Measurements from ENCODE around the gene TMCO1.
"Not testable (repeated sequence)": the region's sequence is repeated elsewhere in the genome, so short reads cannot be mapped to it uniquely, and the experiment has no call there.

TMCO1 gene

DNA sequence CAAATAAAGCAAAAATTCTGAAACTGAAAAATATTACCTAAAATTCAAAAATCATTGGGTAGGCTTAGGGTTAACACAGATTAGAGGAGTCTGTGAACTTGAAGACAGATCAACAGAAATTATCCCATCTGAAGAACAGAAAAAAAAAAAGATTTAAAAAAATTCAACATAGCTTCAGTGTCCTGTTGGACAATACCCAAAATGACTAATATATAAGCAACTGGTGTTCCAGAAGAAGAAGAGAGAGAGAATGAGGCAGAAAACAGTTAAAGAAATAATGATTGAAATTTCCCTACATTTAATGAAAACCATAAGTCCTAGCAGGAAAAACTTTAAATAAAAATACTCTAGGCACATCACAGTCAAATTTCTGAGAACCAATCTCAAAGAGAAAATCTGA is 31.5 kb downstream of the TMCO1 start:
- TF ChIP-seq, protein P1, sequence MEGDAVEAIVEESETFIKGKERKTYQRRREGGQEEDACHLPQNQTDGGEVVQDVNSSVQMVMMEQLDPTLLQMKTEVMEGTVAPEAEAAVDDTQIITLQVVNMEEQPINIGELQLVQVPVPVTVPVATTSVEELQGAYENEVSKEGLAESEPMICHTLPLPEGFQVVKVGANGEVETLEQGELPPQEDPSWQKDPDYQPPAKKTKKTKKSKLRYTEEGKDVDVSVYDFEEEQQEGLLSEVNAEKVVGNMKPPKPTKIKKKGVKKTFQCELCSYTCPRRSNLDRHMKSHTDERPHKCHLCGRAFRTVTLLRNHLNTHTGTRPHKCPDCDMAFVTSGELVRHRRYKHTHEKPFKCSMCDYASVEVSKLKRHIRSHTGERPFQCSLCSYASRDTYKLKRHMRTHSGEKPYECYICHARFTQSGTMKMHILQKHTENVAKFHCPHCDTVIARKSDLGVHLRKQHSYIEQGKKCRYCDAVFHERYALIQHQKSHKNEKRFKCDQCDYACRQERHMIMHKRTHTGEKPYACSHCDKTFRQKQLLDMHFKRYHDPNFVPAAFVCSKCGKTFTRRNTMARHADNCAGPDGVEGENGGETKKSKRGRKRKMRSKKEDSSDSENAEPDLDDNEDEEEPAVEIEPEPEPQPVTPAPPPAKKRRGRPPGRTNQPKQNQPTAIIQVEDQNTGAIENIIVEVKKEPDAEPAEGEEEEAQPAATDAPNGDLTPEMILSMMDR (IDR thresholded peaks at IDR 0.05; ENCODE audit: unreplicated experiment in 3 of 3): no peak

DNA sequence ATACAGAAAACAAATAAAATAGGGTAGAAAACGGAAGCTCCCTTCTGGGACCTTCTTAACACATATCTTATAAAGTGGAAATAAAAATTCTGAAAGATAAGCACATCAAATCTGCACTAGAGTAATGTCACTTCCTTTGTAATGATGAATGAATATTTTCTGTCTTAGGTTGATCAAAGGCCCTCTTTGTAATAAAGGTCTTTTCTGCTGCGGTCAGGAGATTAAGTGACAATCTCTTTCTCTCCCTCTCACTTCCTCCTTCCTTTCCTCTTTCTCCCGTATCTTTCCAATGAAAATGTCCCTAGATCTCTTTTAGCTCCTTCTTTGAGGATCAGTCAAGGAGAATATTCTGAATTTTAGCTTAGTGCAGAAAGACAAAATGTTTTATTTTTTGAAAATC is 33.8 kb downstream of the TMCO1 start:
- TF ChIP-seq, protein P1 (IDR thresholded peaks at IDR 0.05; ENCODE audit: unreplicated experiment in 3 of 3): no peak
- Mint-ChIP-seq H3K9me3 (no peaks in the 10 kb centered on the region), H3K4me1 (no peaks in the 10 kb centered on the region), H3K27me3 (ENCODE audit: low read depth) (no peaks in the 10 kb centered on the region), H3K36me3 (ENCODE audit: low read depth) (peaks cover 34% of the 10 kb centered on the region), H3K4me3 (no peak overlapping the region), H3K27ac (no peak overlapping the region)

More for the DNA sequence above, 31.5 kb downstream of the TMCO1 start:
- H3K9me3 Mint-ChIP-seq: no peaks in the 10 kb centered on the region
- no peak overlapping the region for H3K27ac Mint-ChIP-seq
- no peaks in the 10 kb centered on the region for H3K4me1 Mint-ChIP-seq
- H3K36me3 Mint-ChIP-seq (ENCODE audit: low read depth): peaks cover 54% of the 10 kb centered on the region
- no peaks in the 10 kb centered on the region for H3K27me3 Mint-ChIP-seq (ENCODE audit: low read depth)
- no peak overlapping the region for H3K4me3 Mint-ChIP-seq

DNA sequence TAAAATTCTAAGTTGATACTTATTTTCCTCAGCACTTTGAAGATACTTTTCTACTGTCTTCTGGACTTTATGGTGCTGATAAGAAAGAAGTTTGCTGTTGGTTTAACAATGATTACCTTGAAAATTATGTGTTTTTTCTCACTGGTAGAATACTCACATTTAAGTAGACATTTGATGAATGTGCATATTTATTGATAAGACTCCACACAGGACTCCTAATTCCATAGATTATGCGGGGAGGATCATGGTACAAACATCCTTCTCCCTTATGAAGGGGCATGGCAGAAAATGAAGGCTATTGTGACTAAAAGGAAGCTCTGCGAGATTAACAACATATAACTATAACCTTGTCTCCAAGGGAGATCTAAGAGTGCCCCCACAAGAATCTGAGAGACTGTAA is 41.8 kb downstream of the TMCO1 start:
- H3K27me3 Mint-ChIP-seq (ENCODE audit: low read depth): no peaks in the 10 kb centered on the region
- peaks cover 22% of the 10 kb centered on the region for H3K36me3 Mint-ChIP-seq (ENCODE audit: low read depth)
- H3K27ac Mint-ChIP-seq: no peak overlapping the region
- no peaks in the 10 kb centered on the region for H3K9me3 Mint-ChIP-seq
- H3K4me3 Mint-ChIP-seq: no peak overlapping the region
- TF ChIP-seq, protein P1 (IDR thresholded peaks at IDR 0.05; ENCODE audit: unreplicated experiment in 3 of 3): no peak
- H3K4me1 Mint-ChIP-seq: peaks cover 9% of the 10 kb centered on the region

DNA sequence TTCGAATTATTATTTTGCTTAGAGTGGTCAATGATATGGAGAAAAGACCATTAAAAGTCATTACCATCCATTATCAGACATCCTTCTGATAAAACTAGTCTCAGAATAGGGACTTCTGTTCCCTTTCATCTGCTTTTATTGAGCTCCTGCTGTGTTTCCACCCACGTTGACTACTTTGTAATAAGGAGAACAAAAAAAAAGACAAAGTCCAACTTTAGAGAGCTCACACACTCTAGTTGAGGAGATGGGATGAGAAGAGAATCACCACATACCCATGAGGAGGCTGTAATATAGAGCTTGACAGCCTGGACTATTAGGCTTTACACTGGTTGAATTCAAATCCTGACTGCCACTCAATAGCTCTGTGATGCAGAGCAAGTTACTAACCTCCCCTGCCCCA is 42.5 kb downstream of the TMCO1 start:
- H3K4me3 Mint-ChIP-seq: no peak overlapping the region
- TF ChIP-seq, protein P1 (IDR thresholded peaks at IDR 0.05; ENCODE audit: unreplicated experiment in 3 of 3): no peak
- peaks cover 9% of the 10 kb centered on the region for H3K4me1 Mint-ChIP-seq
- no peaks in the 10 kb centered on the region for H3K9me3 Mint-ChIP-seq
- H3K27ac Mint-ChIP-seq: no peak overlapping the region
- peaks cover 22% of the 10 kb centered on the region for H3K36me3 Mint-ChIP-seq (ENCODE audit: low read depth)
- no peaks in the 10 kb centered on the region for H3K27me3 Mint-ChIP-seq (ENCODE audit: low read depth)

DNA sequence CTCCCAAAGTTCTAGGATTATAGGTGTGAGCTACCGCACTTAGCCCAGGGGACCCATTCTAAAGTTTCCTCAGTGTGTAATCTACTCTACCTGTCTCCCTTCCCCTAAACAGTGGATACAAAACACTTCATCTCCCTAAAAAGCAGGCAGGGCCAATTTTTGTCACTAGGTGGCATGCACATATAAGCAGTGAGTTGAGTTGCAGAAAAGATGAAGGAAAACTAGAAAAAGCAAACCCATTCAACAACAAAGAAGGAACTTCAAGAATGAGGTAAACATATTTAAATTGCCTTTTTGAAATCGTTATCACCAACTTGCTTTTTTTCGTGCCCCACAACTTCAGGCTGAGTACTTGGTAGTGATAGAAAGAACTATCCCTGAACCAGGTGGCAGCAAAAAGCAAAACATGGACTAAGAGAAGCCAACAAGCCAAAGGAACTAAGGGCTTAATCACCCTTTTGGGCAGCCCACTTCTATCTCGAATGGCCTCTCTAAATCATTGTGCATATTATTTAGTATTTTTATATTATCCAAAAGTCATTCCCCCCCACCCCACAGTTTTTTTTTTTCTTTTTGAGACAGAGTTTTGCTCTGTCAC is 50.7 kb downstream of the TMCO1 start:
- H3K27ac Mint-ChIP-seq: no peak overlapping the region
- TF ChIP-seq, protein P1 (IDR thresholded peaks at IDR 0.05; ENCODE audit: unreplicated experiment in 3 of 3): peak; percentile 54 to 65 (median 58)
- H3K36me3 Mint-ChIP-seq (ENCODE audit: low read depth): no peaks in the 10 kb centered on the region
- peaks cover 4% of the 10 kb centered on the region for H3K27me3 Mint-ChIP-seq (ENCODE audit: low read depth)
- no peaks in the 10 kb centered on the region for H3K4me1 Mint-ChIP-seq
- H3K9me3 Mint-ChIP-seq: no peaks in the 10 kb centered on the region
- no peak overlapping the region for H3K4me3 Mint-ChIP-seq

DNA sequence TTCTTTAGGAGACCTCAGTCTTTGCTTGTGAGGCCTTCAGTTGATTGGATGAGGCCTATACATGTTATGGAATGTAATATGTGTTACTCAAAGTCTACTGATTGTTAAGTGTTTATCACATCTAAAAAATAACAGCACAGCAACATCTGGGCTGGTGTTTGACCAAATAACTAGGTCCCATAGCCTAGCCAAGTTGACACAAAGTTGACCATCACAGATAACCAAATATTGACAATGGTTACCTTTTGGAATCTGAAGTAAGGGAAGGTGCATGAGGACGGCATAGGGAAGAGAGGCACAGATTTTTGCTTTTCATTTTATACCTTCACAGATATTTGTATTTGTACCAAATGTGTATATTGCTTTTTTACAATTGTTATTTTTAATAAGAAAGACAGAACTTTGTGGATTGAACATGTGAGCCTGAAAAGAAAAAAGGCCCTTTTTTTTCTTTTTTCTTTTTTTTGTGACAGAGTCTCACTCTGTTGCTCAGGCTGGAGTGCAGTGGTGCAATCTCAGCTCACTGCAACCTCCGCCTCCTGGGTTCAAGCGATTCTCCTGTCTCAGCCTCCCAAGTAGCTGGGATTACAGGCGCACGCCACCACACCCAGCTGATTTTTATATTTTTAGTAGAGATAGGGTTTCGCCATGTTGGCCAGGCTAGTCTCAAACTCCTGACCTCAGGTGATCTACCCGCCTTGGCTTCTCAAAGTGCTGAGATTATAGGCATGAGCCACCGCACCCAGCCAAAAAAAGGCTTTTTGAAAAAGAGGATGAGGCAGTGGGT is 52.2 kb downstream of the TMCO1 start:
- not testable (repeated sequence) for H3K9me3 Mint-ChIP-seq; H3K4me3 Mint-ChIP-seq; H3K27me3 Mint-ChIP-seq (ENCODE audit: low read depth); H3K27ac Mint-ChIP-seq; H3K4me1 Mint-ChIP-seq; H3K36me3 Mint-ChIP-seq (ENCODE audit: low read depth)

Data from nephron (organoid).